A549 treated with Hydrocortisone at 1 μM for 4 hours (cell line): ENCODE results near the gene UPK1B. TPM values are rescaled to one million over a fixed set of nuclear protein-coding genes. Genes with fewer than 3 reads are reported as not detected.

Experiments used
- total RNA-seq: library from RNA; stranded (reverse); fragments of 200-300 nt; extraction: Qiagen RNA extraction; gene quantifications from 5 replicates; pipeline ENCODE4 v1.2.3, GENCODE V29; 2022

UPK1B gene
- 9.6 to 14.3 TPM (median 11.9 TPM) in 5 replicates for total RNA-seq

GRCh38 chr3:119173325-119173724, at the start of gene UPK1B:
TSS of gene UPK1B (plus strand) at chr3:119173598. CDS start at chr3:119186742, 13,144 bp downstream.

GRCh38 chr3:119145500-119146167, 27.8 kb upstream of the UPK1B start, which contains the start of gene TEX55:
TSS of gene TEX55 (plus strand) at chr3:119146165. CDS start at chr3:119146190, 25 bp downstream.

GRCh38 chr3:119240591-119241434, 67.4 kb downstream of the UPK1B start, which contains the start of gene B4GALT4:
TSS of gene B4GALT4 (minus strand) at chr3:119240878. CDS start at chr3:119230099, 10,779 bp downstream.

Other genes starting within 250 kb of the UPK1B start
- gene IGSF11, start 138.8 kb upstream of the UPK1B start, total RNA-seq: 3.5 to 4.8 TPM (median 4.4 TPM) in 5 replicates
- not detected in 5 replicates for gene TEX55, start 27.4 kb upstream of the UPK1B start, total RNA-seq
- gene B4GALT4, start 67.3 kb downstream of the UPK1B start, total RNA-seq: 84.0 to 126 TPM (median 103 TPM) in 5 replicates
- 0.75 to 1.6 TPM (median 1.2 TPM) in 5 replicates for gene ARHGAP31, start 120.8 kb downstream of the UPK1B start, total RNA-seq